ENCODE data around the gene CMTM5.
A peak's percentile ranks its signal among the peaks of the same experiment; 100 is the strongest.

CMTM5 gene

GRCh38 chr14:23351681-23352505, 25.0 kb upstream of the CMTM5 start:
- Mint-ChIP-seq H3K4me3 (peak overlapping the region; percentile 79 to 89 (median 88)), H3K27ac (no peak overlapping the region), H3K4me1 (peaks cover 30% of the 10 kb centered on the region), H3K27me3 (ENCODE audit: low read depth) (peaks cover 8% of the 10 kb centered on the region), H3K36me3 (ENCODE audit: low read depth) (peaks cover 17% of the 10 kb centered on the region), H3K9me3 (no peaks in the 10 kb centered on the region)
- TF ChIP-seq, protein P1, sequence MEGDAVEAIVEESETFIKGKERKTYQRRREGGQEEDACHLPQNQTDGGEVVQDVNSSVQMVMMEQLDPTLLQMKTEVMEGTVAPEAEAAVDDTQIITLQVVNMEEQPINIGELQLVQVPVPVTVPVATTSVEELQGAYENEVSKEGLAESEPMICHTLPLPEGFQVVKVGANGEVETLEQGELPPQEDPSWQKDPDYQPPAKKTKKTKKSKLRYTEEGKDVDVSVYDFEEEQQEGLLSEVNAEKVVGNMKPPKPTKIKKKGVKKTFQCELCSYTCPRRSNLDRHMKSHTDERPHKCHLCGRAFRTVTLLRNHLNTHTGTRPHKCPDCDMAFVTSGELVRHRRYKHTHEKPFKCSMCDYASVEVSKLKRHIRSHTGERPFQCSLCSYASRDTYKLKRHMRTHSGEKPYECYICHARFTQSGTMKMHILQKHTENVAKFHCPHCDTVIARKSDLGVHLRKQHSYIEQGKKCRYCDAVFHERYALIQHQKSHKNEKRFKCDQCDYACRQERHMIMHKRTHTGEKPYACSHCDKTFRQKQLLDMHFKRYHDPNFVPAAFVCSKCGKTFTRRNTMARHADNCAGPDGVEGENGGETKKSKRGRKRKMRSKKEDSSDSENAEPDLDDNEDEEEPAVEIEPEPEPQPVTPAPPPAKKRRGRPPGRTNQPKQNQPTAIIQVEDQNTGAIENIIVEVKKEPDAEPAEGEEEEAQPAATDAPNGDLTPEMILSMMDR (IDR thresholded peaks at IDR 0.05; ENCODE audit: unreplicated experiment in 3 of 3) = no peak

- TF ChIP-seq, protein P1 (IDR thresholded peaks at IDR 0.05; ENCODE audit: unreplicated experiment in 3 of 3) = peak in 2 of 3 experiments; percentile 24 to 40
- Mint-ChIP-seq H3K4me1 (peaks cover 30% of the 10 kb centered on the region), H3K27me3 (ENCODE audit: low read depth) (peaks cover 8% of the 10 kb centered on the region), H3K27ac (peak within 1 kb of the TSS in 2 of 3 experiments; percentile 46 to 71), H3K36me3 (ENCODE audit: low read depth) (peaks cover 17% of the 10 kb centered on the region), H3K9me3 (no peaks in the 10 kb centered on the region), H3K4me3 (peak within 1 kb of the TSS; percentile 79 to 88 (median 87))
These were observed 24.1 kb upstream of the CMTM5 start, which contains the start of gene SLC22A17 for GRCh38 chr14:23352506-23353432. SLC22A17 (minus strand) TSS chr14:23352887.

DNA sequence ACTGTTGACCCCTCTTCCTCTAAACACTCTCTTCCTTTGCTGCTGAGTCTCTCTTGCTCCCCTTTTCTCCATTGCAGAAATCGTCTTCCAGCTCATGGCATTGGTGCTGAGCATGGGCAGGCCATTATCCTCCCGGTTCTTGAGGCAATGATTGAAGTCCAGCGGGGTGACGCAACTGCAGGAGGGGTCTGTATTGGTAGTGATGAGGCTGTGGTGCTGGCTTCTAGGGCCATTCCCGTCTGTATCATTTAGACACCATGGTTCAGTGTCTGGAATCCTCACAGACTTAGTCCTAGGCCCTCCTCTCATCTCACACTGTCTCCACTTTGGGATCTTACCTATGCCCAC, 23.4 kb upstream of the CMTM5 start:
- Mint-ChIP-seq H3K4me1 (peaks cover 34% of the 10 kb centered on the region), H3K9me3 (no peaks in the 10 kb centered on the region), H3K27ac (peak overlapping the region in 2 of 3 experiments; percentile 46 to 71), H3K4me3 (peak overlapping the region; percentile 76 to 88 (median 87)), H3K27me3 (ENCODE audit: low read depth) (peaks cover 8% of the 10 kb centered on the region), H3K36me3 (ENCODE audit: low read depth) (peaks cover 20% of the 10 kb centered on the region)
- TF ChIP-seq, protein P1 (IDR thresholded peaks at IDR 0.05; ENCODE audit: unreplicated experiment in 3 of 3) = no peak

GRCh38 chr14:23354990-23355389, 21.9 kb upstream of the CMTM5 start:
- Mint-ChIP-seq H3K9me3 (no peaks in the 10 kb centered on the region), H3K27ac (peak overlapping the region in 1 of 3 experiments; percentile 0), H3K4me3 (peak overlapping the region; percentile 7 to 87 (median 29)), H3K4me1 (peaks cover 37% of the 10 kb centered on the region), H3K36me3 (ENCODE audit: low read depth) (peaks cover 24% of the 10 kb centered on the region), H3K27me3 (ENCODE audit: low read depth) (peaks cover 8% of the 10 kb centered on the region)
- TF ChIP-seq, protein P1 (IDR thresholded peaks at IDR 0.05; ENCODE audit: unreplicated experiment in 3 of 3) = no peak

DNA sequence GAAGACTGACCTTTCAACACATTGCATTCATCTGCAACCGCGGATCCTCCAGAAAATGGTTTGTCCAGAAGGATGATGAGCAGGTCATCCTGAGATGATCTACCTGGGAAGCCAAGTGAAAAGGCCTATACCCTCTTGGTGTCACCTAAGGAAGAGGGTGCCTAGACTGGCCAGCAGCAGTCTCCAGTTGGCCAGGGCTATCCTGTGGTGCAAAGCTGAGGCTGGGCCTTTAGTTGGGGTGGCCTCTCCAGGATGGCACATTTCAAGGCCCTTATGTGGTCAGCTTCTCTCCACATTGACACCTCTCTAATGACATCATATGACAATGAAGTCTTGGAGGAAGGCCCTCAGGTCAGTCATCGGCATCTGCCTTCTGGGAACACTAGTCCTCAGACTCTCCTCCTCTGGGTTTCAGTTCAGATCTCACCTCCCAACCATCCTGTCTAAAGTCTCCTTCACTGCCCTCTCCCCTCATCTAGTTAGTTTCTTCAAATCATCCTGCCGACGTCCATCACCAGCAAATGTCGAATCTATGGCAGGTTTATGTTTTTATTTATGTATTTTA, 20.9 kb upstream of the CMTM5 start:
- H3K9me3 Mint-ChIP-seq = no peaks in the 10 kb centered on the region
- peaks cover 2% of the 10 kb centered on the region for H3K27me3 Mint-ChIP-seq (ENCODE audit: low read depth)
- H3K4me1 Mint-ChIP-seq = peaks cover 34% of the 10 kb centered on the region
- no peak overlapping the region for H3K4me3 Mint-ChIP-seq
- H3K27ac Mint-ChIP-seq = peak overlapping the region in 1 of 3 experiments; percentile 18
- TF ChIP-seq, protein P1 (IDR thresholded peaks at IDR 0.05; ENCODE audit: unreplicated experiment in 3 of 3) = no peak
- H3K36me3 Mint-ChIP-seq (ENCODE audit: low read depth) = peaks cover 28% of the 10 kb centered on the region

Data from nephron (organoid).